HG02884 (cell line): ENCODE measurements around the gene TMEM72.
A peak's percentile ranks its signal among the peaks of the same experiment; 100 is the strongest.

Experiments used
- ATAC-seq: cut with Tn5 transposase; IDR thresholded peaks from one replicate; pipeline ENCODE4 v1.9.1; 2021; ENCODE audit warnings: mild to moderate bottlenecking, moderate library complexity; ENCODE audit not compliant: unreplicated experiment

TMEM72 gene

GRCh38 chr10:44951576-44952226 lies 40.6 kb downstream of the TMEM72 start:
- ATAC-seq = no peak

- no peak for ATAC-seq
These were observed 41.7 kb downstream of the TMEM72 start for GRCh38 chr10:44952779-44953231.

- no peak for ATAC-seq
These were observed 42.9 kb downstream of the TMEM72 start for GRCh38 chr10:44954042-44954441.

GRCh38 chr10:44954962-44955361 lies 43.8 kb downstream of the TMEM72 start:
- no peak for ATAC-seq

- ATAC-seq = no peak
These were observed 44.4 kb downstream of the TMEM72 start for GRCh38 chr10:44955413-44956070.

- no peak for ATAC-seq
These were observed 45.1 kb downstream of the TMEM72 start for GRCh38 chr10:44956226-44956625.

GRCh38 chr10:44956717-44957706 lies 45.9 kb downstream of the TMEM72 start:
- ATAC-seq = no peak

- ATAC-seq = no peak
These were observed 47.2 kb downstream of the TMEM72 start for GRCh38 chr10:44958196-44958897.

- no peak for ATAC-seq
These were observed 47.7 kb downstream of the TMEM72 start for GRCh38 chr10:44958898-44959246.

- ATAC-seq = peak; percentile 93
These were observed 48.3 kb downstream of the TMEM72 start, which contains the start of gene RASSF4 for GRCh38 chr10:44959247-44960087. Gene RASSF4, plus strand, starts transcription at chr10:44959802. Its CDS starts 10,401 bp downstream, at chr10:44970203.

- no peak for ATAC-seq
These were observed 48.9 kb downstream of the TMEM72 start for GRCh38 chr10:44960088-44960460.

GRCh38 chr10:44960482-44961229 lies 49.5 kb downstream of the TMEM72 start:
- no peak for ATAC-seq

GRCh38 chr10:44961230-44961571 lies 50.1 kb downstream of the TMEM72 start:
- ATAC-seq = no peak

GRCh38 chr10:44961931-44962750 lies 51.0 kb downstream of the TMEM72 start:
- ATAC-seq = no peak

- ATAC-seq = no peak
These were observed 52.0 kb downstream of the TMEM72 start for GRCh38 chr10:44962870-44963738.

- no peak for ATAC-seq
These were observed 52.9 kb downstream of the TMEM72 start for GRCh38 chr10:44963772-44964633.

- no peak for ATAC-seq
These were observed 54.0 kb downstream of the TMEM72 start for GRCh38 chr10:44965104-44965503.
